HepG2 (cell line): ENCODE measurements around the gene CLEC16A. TPM values are rescaled to one million over a fixed set of nuclear protein-coding genes. Genes with fewer than 3 reads are reported as not detected.

Experiments used
- ARNTL ChIP-seq: sonication (generic); formaldehyde crosslinking; IDR thresholded peaks from 2 replicates; pipeline ENCODE4 v1.4.0; 2020; ENCODE audit warnings: mild to moderate bottlenecking, missing genetic modification reagents
- BHLHE40 ChIP-seq: IDR thresholded peaks from 2 replicates; pipeline ENCODE4 v1.6.1; 2011; ENCODE audit warnings: low read length, improper control_type of control experiment
- BRD4 ChIP-seq: sonication (generic); formaldehyde crosslinking; IDR thresholded peaks from 2 replicates; pipeline ENCODE4 v1.4.0; 2020; ENCODE audit warnings: missing genetic modification reagents
- CEBPG ChIP-seq: IDR thresholded peaks from 2 replicates; pipeline ENCODE4 v1.6.1; 2016
- KDM4B ChIP-seq: sonication (generic); formaldehyde crosslinking; IDR thresholded peaks from 2 replicates; pipeline ENCODE4 v1.4.0; 2020; ENCODE audit warnings: missing genetic modification reagents
- RARA ChIP-seq: IDR thresholded peaks from 2 replicates; pipeline ENCODE4 v1.6.1; 2016; ENCODE audit warnings: missing genetic modification reagents, missing compliant biosample characterization
- RBM22 ChIP-seq: fragments of 200-400 bp; formaldehyde crosslinking; optimal IDR thresholded peaks from 2 replicates; pipeline ENCODE3; 2017; ENCODE audit warnings: mild to moderate bottlenecking, low read length, moderate library complexity
- RNF2 ChIP-seq: fragments of 450-650 bp; conservative IDR thresholded peaks from 2 replicates; pipeline ENCODE4 v1.6.1; 2016; ENCODE audit warnings: low read depth
- SAP130 ChIP-seq: IDR thresholded peaks from 2 replicates; pipeline ENCODE4 v1.6.1; 2016; ENCODE audit warnings: low read depth
- SIN3A ChIP-seq: IDR thresholded peaks from 2 replicates; pipeline ENCODE4 v1.6.1; 2011; ENCODE audit warnings: low read depth, mild to moderate bottlenecking, control low read depth, low read length, borderline replicate concordance
- THAP11 ChIP-seq: IDR thresholded peaks from 2 replicates; pipeline ENCODE4 v1.6.1; 2016; ENCODE audit warnings: missing biosample characterization, missing genetic modification reagents
- ZNF12 ChIP-seq: sonication (generic); formaldehyde crosslinking; IDR thresholded peaks from 2 replicates; pipeline ENCODE4 v1.5.0; 2020; ENCODE audit warnings: missing genetic modification reagents
- ZNF180 ChIP-seq: sonication (generic); formaldehyde crosslinking; IDR thresholded peaks from 2 replicates; pipeline ENCODE4 v1.4.0; 2020; ENCODE audit warnings: low read depth, missing genetic modification reagents, borderline replicate concordance
- ZNF556 ChIP-seq: sonication (generic); formaldehyde crosslinking; IDR thresholded peaks from 2 replicates; pipeline ENCODE4 v1.4.0; 2020; ENCODE audit warnings: mild to moderate bottlenecking, missing genetic modification reagents, borderline replicate concordance
- ZNF761 ChIP-seq: sonication (generic); formaldehyde crosslinking; conservative IDR thresholded peaks from 2 replicates; pipeline ENCODE4 v1.4.0; 2020; ENCODE audit warnings: mild to moderate bottlenecking, missing genetic modification reagents
- ZNF883 ChIP-seq: sonication (generic); formaldehyde crosslinking; IDR thresholded peaks from 2 replicates; pipeline ENCODE4 v1.5.1; 2020; ENCODE audit warnings: mild to moderate bottlenecking, missing genetic modification reagents; ENCODE audit errors: not compliant biosample characterization
- polyA plus RNA-seq, 8 experiments: library from polyadenylated mRNA; depleted of rRNA in 3 of 8; stranded (reverse) in 7 of 8; unstranded in 1 of 8; fragments of >200 nt; fragmentation: Illumina TruSeq in 4 of 8; extraction: Trizol in 4 of 8; gene quantifications; 2 replicates each; pipeline versions ENCODE4 v1.2.1 to v1.2.3, GENCODE V29; 2011 to 2016; ENCODE audit warnings: low read depth in 4 of 8, missing spikeins in 1 of 8, mixed read lengths in 1 of 8; ENCODE audit not compliant: insufficient read depth in 1 of 8
- total RNA-seq, 5 experiments: library from RNA; depleted of rRNA; stranded (reverse); fragments of >200 nt; fragmentation: Illumina TruSeq; extraction: Trizol; gene quantifications; 2 replicates each; pipeline ENCODE4 v1.2.3, GENCODE V29; 2016; ENCODE audit warnings: low read depth in 1 of 5
- TF ChIP-seq, protein P1 (sequence below): IDR thresholded peaks from 2 replicates; pipeline ENCODE4 v1.6.1; 2016; ENCODE audit warnings: missing compliant biosample characterization, missing genetic modification reagents, borderline replicate concordance
- TF ChIP-seq, protein P2 (sequence below): sonication (generic); formaldehyde crosslinking; IDR thresholded peaks from 2 replicates; pipeline ENCODE4 v1.9.0; 2022; ENCODE audit warnings: missing genetic modification reagents, mild to moderate bottlenecking, borderline replicate concordance
- TF ChIP-seq, protein P3 (sequence below): sonication (generic); formaldehyde crosslinking; IDR thresholded peaks from 2 replicates; pipeline ENCODE4 v1.4.0; 2020; ENCODE audit warnings: mild to moderate bottlenecking, missing genetic modification reagents
- TF ChIP-seq, protein P4 (sequence below): sonication (generic); formaldehyde crosslinking; IDR thresholded peaks from 2 replicates; pipeline ENCODE4 v1.5.0; 2020; ENCODE audit warnings: missing genetic modification reagents
- TF ChIP-seq, protein P5 (sequence below): IDR thresholded peaks from 2 replicates; pipeline ENCODE4 v1.6.1; 2016; ENCODE audit warnings: mild to moderate bottlenecking, missing biosample characterization, missing genetic modification reagents

Gene CLEC16A
- total and polyA plus RNA-seq, 2 of the 13 experiments (the other 11 are each of a cell fraction or from before 2014, with no cell fraction given) = 8.5 to 10.3 TPM

DNA sequence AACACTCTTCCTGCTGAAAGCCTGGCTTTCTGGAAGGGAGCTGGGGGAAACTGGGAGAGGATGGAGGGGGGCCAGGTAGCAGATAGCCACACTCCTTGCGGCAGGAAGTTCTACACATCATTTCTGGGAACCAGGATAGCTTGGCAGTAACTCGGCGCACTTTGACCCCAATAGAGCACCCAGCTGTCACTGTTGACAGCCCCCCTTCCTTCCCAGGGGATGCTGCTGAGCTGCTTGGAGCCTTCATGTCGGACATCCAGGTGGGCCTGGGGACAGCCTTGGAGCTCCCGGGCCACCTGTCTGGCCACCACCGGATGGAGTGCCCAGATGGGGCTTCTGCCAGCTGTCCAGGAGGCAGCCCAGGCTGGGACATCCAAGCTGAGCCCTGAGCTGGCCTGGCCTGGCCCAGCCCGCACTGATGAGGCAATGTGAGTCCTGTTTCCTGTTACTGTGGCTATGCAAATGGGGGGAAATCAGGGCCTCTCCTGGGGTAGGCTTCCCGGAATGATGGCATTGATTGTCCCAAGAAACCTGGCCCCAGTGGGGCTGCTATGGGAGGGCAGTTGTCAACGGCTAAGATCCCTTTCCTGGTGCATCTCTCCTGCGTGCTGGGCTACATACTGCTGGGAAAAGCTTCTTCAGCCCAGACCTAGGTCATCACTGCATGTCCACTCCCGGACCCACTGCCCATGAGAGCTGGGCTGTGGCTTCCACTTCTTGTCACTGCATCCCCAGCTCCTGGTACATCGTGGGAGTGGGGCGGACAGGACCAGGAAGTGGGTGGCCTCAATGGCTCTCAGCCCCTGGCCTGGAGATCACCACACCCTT lies 261.6 kb downstream of the CLEC16A start (continued):
- TF ChIP-seq, protein P1, sequence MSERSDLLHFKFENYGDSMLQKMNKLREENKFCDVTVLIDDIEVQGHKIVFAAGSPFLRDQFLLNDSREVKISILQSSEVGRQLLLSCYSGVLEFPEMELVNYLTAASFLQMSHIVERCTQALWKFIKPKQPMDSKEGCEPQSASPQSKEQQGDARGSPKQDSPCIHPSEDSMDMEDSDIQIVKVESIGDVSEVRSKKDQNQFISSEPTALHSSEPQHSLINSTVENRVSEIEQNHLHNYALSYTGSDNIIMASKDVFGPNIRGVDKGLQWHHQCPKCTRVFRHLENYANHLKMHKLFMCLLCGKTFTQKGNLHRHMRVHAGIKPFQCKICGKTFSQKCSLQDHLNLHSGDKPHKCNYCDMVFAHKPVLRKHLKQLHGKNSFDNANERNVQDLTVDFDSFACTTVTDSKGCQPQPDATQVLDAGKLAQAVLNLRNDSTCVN (CRISPR knock-in tag) = peak; percentile 7; the same call in 1 of the 2 replicates
- TF ChIP-seq RNF2 (no peak), KDM4B (CRISPR knock-in tag) (no peak), ARNTL (CRISPR knock-in tag) (0 out of 2 replicates have a peak, but pooled peaks have one; percentile 46), ZNF556 (CRISPR knock-in tag) (no peak), ZNF883 (CRISPR knock-in tag) (peak; percentile 69), RARA (peak; percentile 48; the same call in 1 of the 2 replicates), ZNF12 (CRISPR knock-in tag) (peak; percentile 30; the same call in 1 of the 2 replicates), BHLHE40 (no peak), ZNF180 (CRISPR knock-in tag) (no peak), CEBPG (CRISPR knock-in tag) (peak; percentile 66), SAP130 (CRISPR knock-in tag) (peak; percentile 79), ZNF761 (CRISPR knock-in tag) (no peak), THAP11 (CRISPR knock-in tag) (peak; percentile 48; the same call in 1 of the 2 replicates), SIN3A (no peak), RBM22 (no peak), BRD4 (CRISPR knock-in tag) (no peak)
- TF ChIP-seq, protein P2, sequence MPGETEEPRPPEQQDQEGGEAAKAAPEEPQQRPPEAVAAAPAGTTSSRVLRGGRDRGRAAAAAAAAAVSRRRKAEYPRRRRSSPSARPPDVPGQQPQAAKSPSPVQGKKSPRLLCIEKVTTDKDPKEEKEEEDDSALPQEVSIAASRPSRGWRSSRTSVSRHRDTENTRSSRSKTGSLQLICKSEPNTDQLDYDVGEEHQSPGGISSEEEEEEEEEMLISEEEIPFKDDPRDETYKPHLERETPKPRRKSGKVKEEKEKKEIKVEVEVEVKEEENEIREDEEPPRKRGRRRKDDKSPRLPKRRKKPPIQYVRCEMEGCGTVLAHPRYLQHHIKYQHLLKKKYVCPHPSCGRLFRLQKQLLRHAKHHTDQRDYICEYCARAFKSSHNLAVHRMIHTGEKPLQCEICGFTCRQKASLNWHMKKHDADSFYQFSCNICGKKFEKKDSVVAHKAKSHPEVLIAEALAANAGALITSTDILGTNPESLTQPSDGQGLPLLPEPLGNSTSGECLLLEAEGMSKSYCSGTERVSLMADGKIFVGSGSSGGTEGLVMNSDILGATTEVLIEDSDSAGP (CRISPR knock-in tag) = peak; percentile 45; the same call in 1 of the 2 replicates
- TF ChIP-seq, protein P3, sequence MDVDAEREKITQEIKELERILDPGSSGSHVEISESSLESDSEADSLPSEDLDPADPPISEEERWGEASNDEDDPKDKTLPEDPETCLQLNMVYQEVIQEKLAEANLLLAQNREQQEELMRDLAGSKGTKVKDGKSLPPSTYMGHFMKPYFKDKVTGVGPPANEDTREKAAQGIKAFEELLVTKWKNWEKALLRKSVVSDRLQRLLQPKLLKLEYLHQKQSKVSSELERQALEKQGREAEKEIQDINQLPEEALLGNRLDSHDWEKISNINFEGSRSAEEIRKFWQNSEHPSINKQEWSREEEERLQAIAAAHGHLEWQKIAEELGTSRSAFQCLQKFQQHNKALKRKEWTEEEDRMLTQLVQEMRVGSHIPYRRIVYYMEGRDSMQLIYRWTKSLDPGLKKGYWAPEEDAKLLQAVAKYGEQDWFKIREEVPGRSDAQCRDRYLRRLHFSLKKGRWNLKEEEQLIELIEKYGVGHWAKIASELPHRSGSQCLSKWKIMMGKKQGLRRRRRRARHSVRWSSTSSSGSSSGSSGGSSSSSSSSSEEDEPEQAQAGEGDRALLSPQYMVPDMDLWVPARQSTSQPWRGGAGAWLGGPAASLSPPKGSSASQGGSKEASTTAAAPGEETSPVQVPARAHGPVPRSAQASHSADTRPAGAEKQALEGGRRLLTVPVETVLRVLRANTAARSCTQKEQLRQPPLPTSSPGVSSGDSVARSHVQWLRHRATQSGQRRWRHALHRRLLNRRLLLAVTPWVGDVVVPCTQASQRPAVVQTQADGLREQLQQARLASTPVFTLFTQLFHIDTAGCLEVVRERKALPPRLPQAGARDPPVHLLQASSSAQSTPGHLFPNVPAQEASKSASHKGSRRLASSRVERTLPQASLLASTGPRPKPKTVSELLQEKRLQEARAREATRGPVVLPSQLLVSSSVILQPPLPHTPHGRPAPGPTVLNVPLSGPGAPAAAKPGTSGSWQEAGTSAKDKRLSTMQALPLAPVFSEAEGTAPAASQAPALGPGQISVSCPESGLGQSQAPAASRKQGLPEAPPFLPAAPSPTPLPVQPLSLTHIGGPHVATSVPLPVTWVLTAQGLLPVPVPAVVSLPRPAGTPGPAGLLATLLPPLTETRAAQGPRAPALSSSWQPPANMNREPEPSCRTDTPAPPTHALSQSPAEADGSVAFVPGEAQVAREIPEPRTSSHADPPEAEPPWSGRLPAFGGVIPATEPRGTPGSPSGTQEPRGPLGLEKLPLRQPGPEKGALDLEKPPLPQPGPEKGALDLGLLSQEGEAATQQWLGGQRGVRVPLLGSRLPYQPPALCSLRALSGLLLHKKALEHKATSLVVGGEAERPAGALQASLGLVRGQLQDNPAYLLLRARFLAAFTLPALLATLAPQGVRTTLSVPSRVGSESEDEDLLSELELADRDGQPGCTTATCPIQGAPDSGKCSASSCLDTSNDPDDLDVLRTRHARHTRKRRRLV (CRISPR knock-in tag) = no peak; the same call in 1 of the 2 replicates
- TF ChIP-seq, protein P4, sequence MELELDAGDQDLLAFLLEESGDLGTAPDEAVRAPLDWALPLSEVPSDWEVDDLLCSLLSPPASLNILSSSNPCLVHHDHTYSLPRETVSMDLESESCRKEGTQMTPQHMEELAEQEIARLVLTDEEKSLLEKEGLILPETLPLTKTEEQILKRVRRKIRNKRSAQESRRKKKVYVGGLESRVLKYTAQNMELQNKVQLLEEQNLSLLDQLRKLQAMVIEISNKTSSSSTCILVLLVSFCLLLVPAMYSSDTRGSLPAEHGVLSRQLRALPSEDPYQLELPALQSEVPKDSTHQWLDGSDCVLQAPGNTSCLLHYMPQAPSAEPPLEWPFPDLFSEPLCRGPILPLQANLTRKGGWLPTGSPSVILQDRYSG (CRISPR knock-in tag) = no peak
- TF ChIP-seq, protein P5, sequence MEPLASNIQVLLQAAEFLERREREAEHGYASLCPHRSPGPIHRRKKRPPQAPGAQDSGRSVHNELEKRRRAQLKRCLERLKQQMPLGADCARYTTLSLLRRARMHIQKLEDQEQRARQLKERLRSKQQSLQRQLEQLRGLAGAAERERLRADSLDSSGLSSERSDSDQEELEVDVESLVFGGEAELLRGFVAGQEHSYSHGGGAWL (CRISPR knock-in tag) = 0 out of 2 replicates have a peak, but pooled peaks have one; percentile 32
